GM12873 (cell line): ENCODE data around the gene JMJD4.

Source experiments
- TF ChIP-seq, protein P1 (sequence below): IDR thresholded peaks from 2 replicates; pipeline ENCODE4 v1.5.1; 2012; ENCODE audit warnings: low read depth, mild to moderate bottlenecking, moderate library complexity, low read length, control low read depth; ENCODE audit not compliant: insufficient read depth; ENCODE audit errors: missing control alignments

Gene JMJD4, protein sequence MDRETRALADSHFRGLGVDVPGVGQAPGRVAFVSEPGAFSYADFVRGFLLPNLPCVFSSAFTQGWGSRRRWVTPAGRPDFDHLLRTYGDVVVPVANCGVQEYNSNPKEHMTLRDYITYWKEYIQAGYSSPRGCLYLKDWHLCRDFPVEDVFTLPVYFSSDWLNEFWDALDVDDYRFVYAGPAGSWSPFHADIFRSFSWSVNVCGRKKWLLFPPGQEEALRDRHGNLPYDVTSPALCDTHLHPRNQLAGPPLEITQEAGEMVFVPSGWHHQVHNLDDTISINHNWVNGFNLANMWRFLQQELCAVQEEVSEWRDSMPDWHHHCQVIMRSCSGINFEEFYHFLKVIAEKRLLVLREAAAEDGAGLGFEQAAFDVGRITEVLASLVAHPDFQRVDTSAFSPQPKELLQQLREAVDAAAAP

DNA sequence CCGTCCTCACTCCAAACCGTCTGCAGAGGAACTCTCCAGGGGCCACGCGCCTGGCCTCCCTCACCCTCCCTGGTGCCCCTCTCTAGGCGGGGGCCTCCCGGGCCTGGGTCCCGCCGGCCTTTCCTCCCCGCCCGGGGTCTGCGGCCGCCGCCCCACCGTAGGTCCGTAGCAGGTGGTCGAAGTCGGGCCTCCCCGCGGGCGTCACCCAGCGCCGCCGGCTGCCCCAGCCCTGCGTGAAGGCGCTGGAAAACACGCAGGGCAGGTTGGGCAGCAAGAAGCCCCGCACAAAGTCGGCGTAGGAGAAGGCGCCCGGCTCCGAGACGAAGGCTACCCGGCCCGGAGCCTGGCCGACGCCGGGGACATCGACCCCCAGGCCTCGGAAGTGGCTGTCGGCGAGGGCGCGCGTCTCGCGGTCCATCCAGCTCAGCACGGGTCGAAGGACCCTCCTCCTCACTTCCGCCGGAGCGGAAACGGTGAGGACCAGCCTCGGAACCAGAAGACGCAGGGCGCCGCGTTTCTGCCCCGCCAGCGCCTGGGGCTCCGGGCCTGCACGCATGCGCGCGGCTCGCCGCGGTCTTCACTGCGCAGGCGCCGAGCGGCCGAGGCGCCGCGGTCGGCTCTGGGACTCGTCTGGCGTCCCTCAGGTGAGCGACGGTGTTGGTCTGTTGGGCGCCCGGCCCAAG, at the start of gene JMJD4, which contains the start of gene SNAP47:
TSS of gene JMJD4 (minus strand) at position 447 of the 683 bp plus-strand sequence. CDS start at position 418, 29 bp downstream.
TSS of gene SNAP47 (plus strand) at position 580 of the 683 bp plus-strand sequence. CDS start 12,302 bp downstream, outside the sequence.
- TF ChIP-seq, protein P1, sequence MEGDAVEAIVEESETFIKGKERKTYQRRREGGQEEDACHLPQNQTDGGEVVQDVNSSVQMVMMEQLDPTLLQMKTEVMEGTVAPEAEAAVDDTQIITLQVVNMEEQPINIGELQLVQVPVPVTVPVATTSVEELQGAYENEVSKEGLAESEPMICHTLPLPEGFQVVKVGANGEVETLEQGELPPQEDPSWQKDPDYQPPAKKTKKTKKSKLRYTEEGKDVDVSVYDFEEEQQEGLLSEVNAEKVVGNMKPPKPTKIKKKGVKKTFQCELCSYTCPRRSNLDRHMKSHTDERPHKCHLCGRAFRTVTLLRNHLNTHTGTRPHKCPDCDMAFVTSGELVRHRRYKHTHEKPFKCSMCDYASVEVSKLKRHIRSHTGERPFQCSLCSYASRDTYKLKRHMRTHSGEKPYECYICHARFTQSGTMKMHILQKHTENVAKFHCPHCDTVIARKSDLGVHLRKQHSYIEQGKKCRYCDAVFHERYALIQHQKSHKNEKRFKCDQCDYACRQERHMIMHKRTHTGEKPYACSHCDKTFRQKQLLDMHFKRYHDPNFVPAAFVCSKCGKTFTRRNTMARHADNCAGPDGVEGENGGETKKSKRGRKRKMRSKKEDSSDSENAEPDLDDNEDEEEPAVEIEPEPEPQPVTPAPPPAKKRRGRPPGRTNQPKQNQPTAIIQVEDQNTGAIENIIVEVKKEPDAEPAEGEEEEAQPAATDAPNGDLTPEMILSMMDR, result no peak

DNA sequence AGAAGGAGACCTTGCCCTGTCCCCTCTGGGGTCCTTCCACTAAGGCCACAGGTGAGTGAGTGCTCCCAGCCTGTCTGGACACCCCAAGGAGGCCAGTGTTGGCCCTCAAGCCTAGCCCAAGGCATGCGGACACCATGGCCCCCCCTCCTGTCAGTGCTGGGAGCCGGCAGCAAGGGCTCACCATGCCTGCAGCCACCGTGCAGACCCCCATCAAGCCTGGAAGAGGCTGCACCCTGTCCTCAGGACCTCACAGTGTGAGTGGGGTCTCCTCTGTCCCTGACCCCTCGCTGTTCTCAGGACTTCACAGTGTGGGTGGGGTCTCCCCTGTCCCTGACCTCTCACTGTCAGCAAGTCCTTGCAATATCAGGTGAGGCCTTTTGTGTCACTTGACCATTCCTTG, 47.1 kb upstream of the JMJD4 start:
- TF ChIP-seq, protein P1, result no peak

DNA sequence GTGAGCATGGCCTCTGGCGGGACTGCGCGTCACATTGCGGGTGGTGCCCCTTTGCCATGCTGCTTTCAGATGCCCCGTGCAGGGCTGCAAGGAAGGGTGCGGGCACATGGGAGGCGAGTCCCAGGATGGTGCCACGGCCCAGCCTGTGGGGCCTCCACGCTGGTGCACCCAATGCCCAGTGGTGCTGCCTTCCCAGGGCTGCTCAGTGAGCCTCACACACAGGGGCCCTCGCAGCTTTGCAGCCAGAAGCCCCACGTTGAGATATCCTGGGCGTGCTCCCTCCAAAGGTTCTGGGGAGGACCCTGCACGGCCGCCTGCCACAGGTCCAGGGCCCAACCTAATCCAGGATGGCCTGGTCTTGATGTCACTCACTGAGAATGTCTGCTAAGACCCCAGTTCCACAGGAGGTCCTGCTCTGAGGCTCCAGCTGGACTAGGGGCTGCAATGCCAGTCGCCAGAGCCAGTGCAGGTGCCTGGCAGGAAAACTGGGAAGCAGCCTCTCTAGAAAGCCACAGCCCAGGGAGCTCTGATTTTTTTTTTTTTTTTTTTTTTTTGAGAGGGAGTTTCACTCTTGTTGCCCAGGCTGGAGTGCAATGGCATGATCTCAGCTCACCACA, 46.3 kb upstream of the JMJD4 start:
- TF ChIP-seq, protein P1, result no peak

DNA sequence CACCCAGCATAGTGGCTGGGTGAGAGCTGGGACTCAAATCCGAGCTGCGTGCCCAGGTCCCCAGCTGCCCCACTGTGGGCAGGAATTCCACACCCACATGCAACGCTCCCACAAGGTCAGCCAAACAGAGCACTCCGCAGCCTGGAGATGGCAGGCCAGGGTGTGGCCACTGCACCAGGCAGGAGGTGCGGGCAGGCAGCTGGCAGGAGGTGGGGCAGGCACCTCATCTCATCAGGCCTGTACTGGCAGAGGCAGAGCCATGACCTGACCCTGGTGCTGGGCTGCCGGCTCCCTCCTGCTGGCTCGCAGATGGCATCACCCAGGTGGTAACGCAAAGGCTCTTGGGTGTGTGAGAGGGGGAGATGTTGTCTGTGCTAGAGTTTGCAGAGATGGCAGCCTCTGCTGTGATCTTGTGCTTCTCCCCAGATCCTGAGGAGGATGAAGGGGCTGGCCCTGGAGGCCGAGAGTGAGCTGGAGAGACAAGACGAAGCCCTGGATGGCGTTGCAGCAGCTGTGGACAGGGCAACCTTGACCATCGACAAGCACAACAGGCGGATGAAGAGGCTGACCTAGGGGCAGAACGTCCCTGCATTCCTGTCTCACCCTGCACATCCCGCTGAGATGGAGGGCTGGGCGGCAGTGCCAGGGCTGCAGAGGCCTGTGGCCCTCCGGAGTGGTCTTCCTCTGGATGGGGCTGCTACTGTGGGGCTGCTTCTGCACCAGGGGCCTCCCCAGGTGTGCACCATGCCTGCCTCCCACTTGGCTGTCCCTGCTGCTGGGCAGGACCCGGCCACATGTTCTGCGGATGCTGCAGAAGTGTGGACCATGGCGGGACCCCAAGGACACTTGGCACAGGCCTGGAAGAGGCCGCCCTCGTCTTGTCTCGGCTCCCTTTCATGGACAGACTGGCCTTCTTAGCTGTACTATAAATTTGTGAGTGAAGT, 45.3 kb upstream of the JMJD4 start:
- TF ChIP-seq, protein P1, result no peak

DNA sequence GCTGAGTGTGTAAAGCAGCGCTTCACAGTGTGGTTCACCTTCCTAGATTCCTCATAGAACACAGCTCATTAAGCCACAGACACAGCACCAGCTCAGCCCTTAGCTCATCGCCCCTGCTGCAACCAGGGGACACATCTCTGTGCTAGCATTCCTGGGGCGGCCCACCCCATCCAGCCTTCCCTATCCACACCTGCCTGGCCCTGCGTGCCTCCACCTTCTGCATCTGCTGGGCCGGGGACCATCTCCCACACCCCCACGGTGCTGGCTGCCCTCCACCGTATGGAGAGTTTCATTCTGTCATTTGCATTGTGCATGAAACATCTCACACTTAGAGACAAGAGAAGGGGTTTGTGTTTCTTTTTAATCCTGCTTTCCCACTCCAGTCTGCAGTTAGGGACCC, 44.6 kb upstream of the JMJD4 start:
- TF ChIP-seq, protein P1, result no peak

DNA sequence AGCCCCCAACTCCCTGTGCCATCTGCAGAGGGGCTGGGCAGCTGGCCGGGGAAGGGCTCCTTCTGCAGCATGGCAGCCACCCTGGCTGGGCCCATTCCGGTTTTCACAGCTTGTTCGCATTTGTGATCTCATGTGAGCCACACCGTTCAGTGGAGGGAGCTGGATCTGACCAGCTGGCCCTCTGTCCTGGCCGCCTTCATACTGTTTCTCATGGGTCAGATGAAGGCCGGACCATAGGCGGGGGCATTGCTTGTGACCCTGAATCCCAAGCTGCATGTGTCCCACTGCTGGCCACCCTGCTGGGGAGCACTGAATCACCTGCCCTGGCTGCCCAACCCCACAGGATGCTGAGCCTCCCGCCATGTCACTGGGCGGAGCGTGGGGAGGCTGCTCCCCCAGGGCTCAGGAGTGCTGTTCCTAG, 43.9 kb upstream of the JMJD4 start:
- TF ChIP-seq, protein P1, result no peak
